SK-N-SH (cell line): ENCODE data around the gene DMD. TPM values are rescaled to one million over a fixed set of nuclear protein-coding genes. Genes with fewer than 3 reads are reported as not detected.

ENCODE experiments used
- CTCF ChIA-PET: fragments of 300-600, 350-600 bp; formaldehyde crosslinking; extraction: SDS; loops from one replicate; lab custom pipeline; 2021; lab: Yijun Ruan, JAX
- POLR2A ChIA-PET: fragments of 350-600 bp; sonication (Branson Sonifier 250); formaldehyde crosslinking; extraction: SDS; loops from one replicate; lab custom pipeline; 2020; ENCODE audit warnings: antibody characterized with exemption, inconsistent platforms; lab: Yijun Ruan, JAX
- DNase-seq: peaks from one replicate; pipeline ENCODE4 v3.0.0; 2012
- H2AFZ ChIP-seq: fragments of 200-600 bp; sonication (generic); 2 replicates; pipeline ENCODE4 v1.8.1; 2016; ENCODE audit warnings: antibody characterized with exemption, mild to moderate bottlenecking, low read depth
- H3F3A ChIP-seq: fragments of 200-600 bp; sonication (generic); replicated peaks from 2 replicates; pipeline ENCODE3; 2016; ENCODE audit warnings: antibody characterized with exemption, mild to moderate bottlenecking; ENCODE audit not compliant: insufficient read depth
- H3K27ac ChIP-seq, 2 experiments: fragments of 200-500 bp in 1 of 2; fragments of 200-600 bp in 1 of 2; sonication (Bioruptor generic) in 1 of 2; sonication (generic), shearing (Covaris generic) in 1 of 2; 2 replicates each; pipeline versions ENCODE4 v1.5.1 to v1.6.1; 2014 to 2016; ENCODE audit warnings: low read depth in 2 of 2, inconsistent platforms in 1 of 2, low read length in 1 of 2, mild to moderate bottlenecking in 1 of 2, mixed read lengths in 1 of 2
- H3K27me3 ChIP-seq: fragments of 200-600 bp; sonication (generic), shearing (Covaris generic); 2 replicates; pipeline ENCODE4 v1.6.1; 2016; ENCODE audit warnings: mixed run types; ENCODE audit not compliant: insufficient read depth
- H3K36me3 ChIP-seq, 2 experiments: fragments of 200-500 bp in 1 of 2; fragments of 200-600 bp in 1 of 2; sonication (Bioruptor generic) in 1 of 2; sonication (generic) in 1 of 2; replicated peaks in 1 of 2; 2 replicates each; pipeline versions ENCODE3 to v1.5.1; 2014 to 2016; ENCODE audit warnings: low read length in 1 of 2, mild to moderate bottlenecking in 1 of 2; ENCODE audit not compliant: insufficient read depth in 2 of 2, control insufficient read depth in 1 of 2
- H3K4me1 ChIP-seq, 2 experiments: fragments of 200-500 bp in 1 of 2; fragments of 200-600 bp in 1 of 2; sonication (Bioruptor generic) in 1 of 2; sonication (generic), shearing (Covaris generic) in 1 of 2; 2 replicates each; pipeline versions ENCODE4 v1.5.1 to v1.6.1; 2014 to 2016; ENCODE audit warnings: low read depth in 1 of 2, low read length in 1 of 2, mixed run types in 1 of 2; ENCODE audit not compliant: insufficient read depth in 2 of 2, control insufficient read depth in 1 of 2
- H3K4me2 ChIP-seq: fragments of 200-600 bp; sonication (generic), shearing (Covaris generic); 2 replicates; pipeline ENCODE4 v1.6.1; 2017; ENCODE audit warnings: mixed run types
- H3K4me3 ChIP-seq, 2 experiments: fragments of 200-500 bp in 1 of 2; fragments of 200-600 bp in 1 of 2; sonication (Bioruptor generic) in 1 of 2; sonication (generic), shearing (Covaris generic) in 1 of 2; 2 replicates each; pipeline versions ENCODE4 v1.5.1 to v1.8.1; 2014 to 2016; ENCODE audit warnings: low read depth in 2 of 2, inconsistent platforms in 1 of 2, low read length in 1 of 2, mild to moderate bottlenecking in 1 of 2, mixed read lengths in 1 of 2, moderate library complexity in 1 of 2
- H3K79me2 ChIP-seq: fragments of 200-600 bp; sonication (generic); 2 replicates; pipeline ENCODE4 v1.8.1; 2017; ENCODE audit warnings: mild to moderate bottlenecking; ENCODE audit not compliant: insufficient read depth
- H3K9ac ChIP-seq: fragments of 200-600 bp; sonication (generic); 2 replicates; pipeline ENCODE4 v1.6.1; 2017; ENCODE audit warnings: mixed run types
- H3K9me2 ChIP-seq: fragments of 200-600 bp; sonication (generic); 2 replicates; pipeline ENCODE4 v1.6.1; 2017; ENCODE audit warnings: mixed run types
- H3K9me3 ChIP-seq: fragments of 200-600 bp; sonication (generic); 2 replicates; pipeline ENCODE4 v1.6.1; 2017; ENCODE audit warnings: mixed run types, mild to moderate bottlenecking, moderate library complexity
- H4K20me1 ChIP-seq: fragments of 200-600 bp; sonication (generic); 2 replicates; pipeline ENCODE4 v1.6.1; 2017; ENCODE audit warnings: mild to moderate bottlenecking, mixed run types; ENCODE audit not compliant: insufficient read depth
- EP300 ChIP-seq, 2 experiments: IDR thresholded peaks; 2 replicates each; pipeline versions ENCODE4 v1.4.0 to v1.6.1; 2012; ENCODE audit warnings: borderline replicate concordance in 1 of 2, low read depth in 1 of 2, low read length in 1 of 2
- EZH2phosphoT487 ChIP-seq: fragments of 200-600 bp; sonication (generic); IDR thresholded peaks from 2 replicates; pipeline ENCODE4 v1.6.1; 2017; ENCODE audit warnings: low read depth, mixed run types, mild to moderate bottlenecking, antibody characterized with exemption, moderate library complexity, borderline replicate concordance
- FOSL2 ChIP-seq: IDR thresholded peaks from 2 replicates; pipeline ENCODE4 v1.4.0; 2012; ENCODE audit warnings: low read depth, mild to moderate bottlenecking, moderate library complexity, borderline replicate concordance
- FOXM1 ChIP-seq: IDR thresholded peaks from 2 replicates; pipeline ENCODE4 v1.4.0; 2012; ENCODE audit warnings: low read depth, mild to moderate bottlenecking
- JUND ChIP-seq: IDR thresholded peaks from 2 replicates; pipeline ENCODE4 v1.4.0; 2012
- MEF2A ChIP-seq: IDR thresholded peaks from 2 replicates; pipeline ENCODE4 v1.4.0; 2012; ENCODE audit warnings: low read depth, borderline replicate concordance
- NRF1 ChIP-seq: IDR thresholded peaks from 2 replicates; pipeline ENCODE4 v1.6.1; 2012; ENCODE audit warnings: low read depth, mild to moderate bottlenecking, low read length
- RAD21 ChIP-seq: IDR thresholded peaks from 2 replicates; pipeline ENCODE4 v1.6.1; 2012; ENCODE audit warnings: mild to moderate bottlenecking, low read length
- RXRA ChIP-seq: IDR thresholded peaks from 2 replicates; pipeline ENCODE4 v1.4.0; 2012; ENCODE audit warnings: low read depth, mild to moderate bottlenecking, borderline replicate concordance
- TAF1 ChIP-seq: IDR thresholded peaks from 2 replicates; pipeline ENCODE4 v1.6.1; 2012; ENCODE audit warnings: low read depth, mild to moderate bottlenecking, low read length, moderate library complexity, borderline replicate concordance
- TCF12 ChIP-seq: IDR thresholded peaks from 2 replicates; pipeline ENCODE4 v1.4.0; 2012
- YY1 ChIP-seq: IDR thresholded peaks from 2 replicates; pipeline ENCODE4 v1.4.0; 2012; ENCODE audit warnings: low read depth, mild to moderate bottlenecking
- WGBS: methylation state at CpG from one replicate; pipeline ENCODE4 v1.1.6; 2017; ENCODE audit warnings: low lambda C conversion rate; 5-methylcytosine and 5-hydroxymethylcytosine counted together
- polyA plus RNA-seq, 3 experiments: library from polyadenylated mRNA; depleted of rRNA; stranded (reverse); fragments of >200 nt; gene quantifications; 2 replicates each; pipeline ENCODE4 v1.2.3, GENCODE V29; 2012
- TF ChIP-seq, protein P1 (sequence below): IDR thresholded peaks from 2 replicates; pipeline ENCODE4 v1.4.0; 2012; ENCODE audit warnings: low read depth, borderline replicate concordance
- TF ChIP-seq, protein P2 (sequence below): IDR thresholded peaks from 2 replicates; pipeline ENCODE4 v1.6.1; 2012; ENCODE audit warnings: mild to moderate bottlenecking, low read depth, low read length, moderate library complexity
- TF ChIP-seq, protein P3 (sequence below): fragments of 200-600 bp; sonication (generic); IDR thresholded peaks from 2 replicates; pipeline ENCODE4 v1.6.1; 2017; ENCODE audit warnings: antibody characterized with exemption, mild to moderate bottlenecking, moderate library complexity
- TF ChIP-seq, protein P4 (sequence below): IDR thresholded peaks from 2 replicates; pipeline ENCODE4; 2012

DMD gene
- polyA plus RNA-seq, 1 of the 3 experiments (the other 2 are of a cell fraction): 3.9 TPM

DNA sequence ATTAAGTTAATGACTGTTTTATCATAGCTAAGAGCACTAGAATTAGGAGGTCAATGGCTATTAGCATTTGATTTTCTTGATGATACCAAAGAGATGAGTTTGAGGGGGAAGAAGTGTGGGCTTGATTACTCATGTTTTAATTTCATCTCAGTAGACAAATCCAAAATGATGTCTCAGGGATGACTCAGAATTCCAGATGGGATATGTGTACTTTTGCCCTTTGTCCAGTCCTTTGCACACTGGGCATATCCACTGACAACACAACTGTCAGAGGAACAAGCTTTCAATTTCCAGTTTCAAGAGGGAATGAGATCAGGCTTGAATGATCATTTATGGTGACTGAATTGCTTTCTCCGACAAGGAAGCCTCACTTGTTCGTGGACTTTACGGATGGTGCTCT, 1814.2 kb downstream of the DMD start:
- no peaks in the 10 kb centered on the region for H3K9me2 ChIP-seq
- no peak for DNase-seq

DNA sequence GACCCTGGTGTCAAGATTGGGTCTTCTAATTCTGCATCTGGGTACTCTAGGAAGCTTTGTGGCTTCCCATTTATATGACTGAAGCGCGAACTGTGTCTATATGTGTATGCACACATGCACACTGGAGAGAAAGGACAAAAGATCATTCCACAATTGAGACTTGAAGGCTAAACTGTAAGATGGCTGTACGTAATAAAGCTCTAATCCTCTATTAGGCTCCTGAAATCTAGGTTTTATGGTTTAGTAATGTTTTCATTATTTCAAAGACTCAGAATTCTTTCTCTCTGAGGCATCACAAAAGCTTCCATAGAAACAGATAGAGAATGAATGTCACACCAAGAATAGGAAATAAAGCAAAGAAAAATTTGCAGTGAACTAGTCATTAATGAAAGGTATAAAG, 1818.8 kb downstream of the DMD start:
- H3K9me2 ChIP-seq: no peaks in the 10 kb centered on the region
- H3F3A ChIP-seq: peaks cover 3% of the 10 kb centered on the region
- 54% methylated on average over 3 of the region's 3 CpGs for WGBS
- H3K4me1 ChIP-seq: 0 out of 4 replicates have a peak, but pooled peaks cover 0 to 2% of the 10 kb centered on the region in 2 experiments
- no peak overlapping the region for H3K4me3 ChIP-seq
- H4K20me1 ChIP-seq: no peaks in the 10 kb centered on the region
- H3K9ac ChIP-seq: no peak overlapping the region
- no peaks in the 10 kb centered on the region for H3K27me3 ChIP-seq
- no peaks in the 10 kb centered on the region for H3K79me2 ChIP-seq
- H3K36me3 ChIP-seq: no peaks in the 10 kb centered on the region
- no peak overlapping the region for H3K27ac ChIP-seq
- no peaks in the 10 kb centered on the region for H3K9me3 ChIP-seq
- no peak for DNase-seq
- 0 out of 2 replicates have a peak overlapping the region, but pooled peaks have one; percentile 13 for H2AFZ ChIP-seq
- ChIA-PET POLR2A (no interaction called here), CTCF (interaction anchor here (1.2 kb wide), 1 partner anchor 22 kb away, joined by 3 read pairs; no protein-coding TSS in a partner anchor)
- H3K4me2 ChIP-seq: no peak overlapping the region
- TF ChIP-seq, protein P1, sequence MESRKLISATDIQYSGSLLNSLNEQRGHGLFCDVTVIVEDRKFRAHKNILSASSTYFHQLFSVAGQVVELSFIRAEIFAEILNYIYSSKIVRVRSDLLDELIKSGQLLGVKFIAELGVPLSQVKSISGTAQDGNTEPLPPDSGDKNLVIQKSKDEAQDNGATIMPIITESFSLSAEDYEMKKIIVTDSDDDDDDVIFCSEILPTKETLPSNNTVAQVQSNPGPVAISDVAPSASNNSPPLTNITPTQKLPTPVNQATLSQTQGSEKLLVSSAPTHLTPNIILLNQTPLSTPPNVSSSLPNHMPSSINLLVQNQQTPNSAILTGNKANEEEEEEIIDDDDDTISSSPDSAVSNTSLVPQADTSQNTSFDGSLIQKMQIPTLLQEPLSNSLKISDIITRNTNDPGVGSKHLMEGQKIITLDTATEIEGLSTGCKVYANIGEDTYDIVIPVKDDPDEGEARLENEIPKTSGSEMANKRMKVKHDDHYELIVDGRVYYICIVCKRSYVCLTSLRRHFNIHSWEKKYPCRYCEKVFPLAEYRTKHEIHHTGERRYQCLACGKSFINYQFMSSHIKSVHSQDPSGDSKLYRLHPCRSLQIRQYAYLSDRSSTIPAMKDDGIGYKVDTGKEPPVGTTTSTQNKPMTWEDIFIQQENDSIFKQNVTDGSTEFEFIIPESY: no peak
- TF ChIP-seq FOXM1: no peak
- TF ChIP-seq TCF12: no peak
- no peak for TF ChIP-seq YY1
- TF ChIP-seq, protein P2, sequence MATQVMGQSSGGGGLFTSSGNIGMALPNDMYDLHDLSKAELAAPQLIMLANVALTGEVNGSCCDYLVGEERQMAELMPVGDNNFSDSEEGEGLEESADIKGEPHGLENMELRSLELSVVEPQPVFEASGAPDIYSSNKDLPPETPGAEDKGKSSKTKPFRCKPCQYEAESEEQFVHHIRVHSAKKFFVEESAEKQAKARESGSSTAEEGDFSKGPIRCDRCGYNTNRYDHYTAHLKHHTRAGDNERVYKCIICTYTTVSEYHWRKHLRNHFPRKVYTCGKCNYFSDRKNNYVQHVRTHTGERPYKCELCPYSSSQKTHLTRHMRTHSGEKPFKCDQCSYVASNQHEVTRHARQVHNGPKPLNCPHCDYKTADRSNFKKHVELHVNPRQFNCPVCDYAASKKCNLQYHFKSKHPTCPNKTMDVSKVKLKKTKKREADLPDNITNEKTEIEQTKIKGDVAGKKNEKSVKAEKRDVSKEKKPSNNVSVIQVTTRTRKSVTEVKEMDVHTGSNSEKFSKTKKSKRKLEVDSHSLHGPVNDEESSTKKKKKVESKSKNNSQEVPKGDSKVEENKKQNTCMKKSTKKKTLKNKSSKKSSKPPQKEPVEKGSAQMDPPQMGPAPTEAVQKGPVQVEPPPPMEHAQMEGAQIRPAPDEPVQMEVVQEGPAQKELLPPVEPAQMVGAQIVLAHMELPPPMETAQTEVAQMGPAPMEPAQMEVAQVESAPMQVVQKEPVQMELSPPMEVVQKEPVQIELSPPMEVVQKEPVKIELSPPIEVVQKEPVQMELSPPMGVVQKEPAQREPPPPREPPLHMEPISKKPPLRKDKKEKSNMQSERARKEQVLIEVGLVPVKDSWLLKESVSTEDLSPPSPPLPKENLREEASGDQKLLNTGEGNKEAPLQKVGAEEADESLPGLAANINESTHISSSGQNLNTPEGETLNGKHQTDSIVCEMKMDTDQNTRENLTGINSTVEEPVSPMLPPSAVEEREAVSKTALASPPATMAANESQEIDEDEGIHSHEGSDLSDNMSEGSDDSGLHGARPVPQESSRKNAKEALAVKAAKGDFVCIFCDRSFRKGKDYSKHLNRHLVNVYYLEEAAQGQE: no peak
- TF ChIP-seq, protein P3, sequence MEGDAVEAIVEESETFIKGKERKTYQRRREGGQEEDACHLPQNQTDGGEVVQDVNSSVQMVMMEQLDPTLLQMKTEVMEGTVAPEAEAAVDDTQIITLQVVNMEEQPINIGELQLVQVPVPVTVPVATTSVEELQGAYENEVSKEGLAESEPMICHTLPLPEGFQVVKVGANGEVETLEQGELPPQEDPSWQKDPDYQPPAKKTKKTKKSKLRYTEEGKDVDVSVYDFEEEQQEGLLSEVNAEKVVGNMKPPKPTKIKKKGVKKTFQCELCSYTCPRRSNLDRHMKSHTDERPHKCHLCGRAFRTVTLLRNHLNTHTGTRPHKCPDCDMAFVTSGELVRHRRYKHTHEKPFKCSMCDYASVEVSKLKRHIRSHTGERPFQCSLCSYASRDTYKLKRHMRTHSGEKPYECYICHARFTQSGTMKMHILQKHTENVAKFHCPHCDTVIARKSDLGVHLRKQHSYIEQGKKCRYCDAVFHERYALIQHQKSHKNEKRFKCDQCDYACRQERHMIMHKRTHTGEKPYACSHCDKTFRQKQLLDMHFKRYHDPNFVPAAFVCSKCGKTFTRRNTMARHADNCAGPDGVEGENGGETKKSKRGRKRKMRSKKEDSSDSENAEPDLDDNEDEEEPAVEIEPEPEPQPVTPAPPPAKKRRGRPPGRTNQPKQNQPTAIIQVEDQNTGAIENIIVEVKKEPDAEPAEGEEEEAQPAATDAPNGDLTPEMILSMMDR: no peak
- no peak for TF ChIP-seq EZH2phosphoT487

More for the DNA sequence above, 1814.2 kb downstream of the DMD start:
- H3K27ac ChIP-seq: peak overlapping the region in 1 of 2 experiments; percentile 60; a peak in 2 of 4 replicates
- H3K9me3 ChIP-seq: no peaks in the 10 kb centered on the region
- CTCF ChIA-PET: interaction anchor here (1.4 kb wide), 1 partner anchor 12 kb away, joined by 4 read pairs; no protein-coding TSS in a partner anchor
- no peaks in the 10 kb centered on the region for H3K27me3 ChIP-seq
- H3K79me2 ChIP-seq: no peaks in the 10 kb centered on the region
- peak overlapping the region; percentile 58; the same call in 1 of the 2 replicates for H3K4me2 ChIP-seq
- WGBS: 10% methylated on average over 3 of the region's 3 CpGs
- no peaks in the 10 kb centered on the region for H3K36me3 ChIP-seq
- peak overlapping the region; percentile 71; the same call in 1 of the 2 replicates for H2AFZ ChIP-seq
- POLR2A ChIA-PET: no interaction called here
- peak overlapping the region; percentile 19; the same call in 1 of the 2 replicates for H3K9ac ChIP-seq
- H3K4me1 ChIP-seq: 0 out of 4 replicates have a peak, but pooled peaks cover 0 to 4% of the 10 kb centered on the region in 2 experiments
- no peaks in the 10 kb centered on the region for H4K20me1 ChIP-seq
- peaks cover 4% of the 10 kb centered on the region for H3F3A ChIP-seq
- TF ChIP-seq, protein P3: no peak
- TF ChIP-seq, protein P4, sequence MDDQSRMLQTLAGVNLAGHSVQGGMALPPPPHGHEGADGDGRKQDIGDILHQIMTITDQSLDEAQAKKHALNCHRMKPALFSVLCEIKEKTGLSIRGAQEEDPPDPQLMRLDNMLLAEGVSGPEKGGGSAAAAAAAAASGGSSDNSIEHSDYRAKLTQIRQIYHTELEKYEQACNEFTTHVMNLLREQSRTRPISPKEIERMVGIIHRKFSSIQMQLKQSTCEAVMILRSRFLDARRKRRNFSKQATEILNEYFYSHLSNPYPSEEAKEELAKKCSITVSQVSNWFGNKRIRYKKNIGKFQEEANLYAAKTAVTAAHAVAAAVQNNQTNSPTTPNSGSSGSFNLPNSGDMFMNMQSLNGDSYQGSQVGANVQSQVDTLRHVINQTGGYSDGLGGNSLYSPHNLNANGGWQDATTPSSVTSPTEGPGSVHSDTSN: peak; percentile 65
- TF ChIP-seq MEF2A (peak; percentile 26; the same call in 1 of the 2 replicates), TCF12 (peak; percentile 79), RAD21 (no peak), RXRA (peak; percentile 68; the same call in 1 of the 2 replicates), FOXM1 (0 out of 2 replicates have a peak, but pooled peaks have one; percentile 19), EP300 (IDR thresholded peaks at IDR 0.05; ENCODE audit: borderline replicate concordance in 1 of 2, low read depth in 1 of 2, low read length in 1 of 2) (peak in 1 of 2 experiments; percentile 36; a peak in 1 of 4 replicates), JUND (peak; percentile 78), TAF1 (no peak), NRF1 (no peak), FOSL2 (peak; percentile 83; the same call in 1 of the 2 replicates)
- no peak overlapping the region for H3K4me3 ChIP-seq
